NB4 (cell line): ENCODE results near the gene CIDEB.
"Not testable (repeated sequence)": the region's sequence is repeated elsewhere in the genome, so short reads cannot be mapped to it uniquely, and the experiment has no call there.

ENCODE experiments used
- DNase-seq: peaks from one replicate; pipeline ENCODE4 v3.0.0; 2010; ENCODE audit warnings: low read depth
- H3K4me3 ChIP-seq: one replicate; pipeline ENCODE4 v1.5.1; 2011; ENCODE audit warnings: mild to moderate bottlenecking, low read depth, low read length, moderate library complexity
- CTCF ChIP-seq: IDR thresholded peaks from one replicate; pipeline ENCODE4 v1.5.1; 2012; ENCODE audit warnings: low read depth, low read length
- MAX ChIP-seq: IDR thresholded peaks from 2 replicates; pipeline ENCODE4 v1.6.1; 2011; ENCODE audit warnings: low read depth, low read length
- MYC ChIP-seq: IDR thresholded peaks from 2 replicates; pipeline ENCODE4 v1.6.1; 2011; ENCODE audit warnings: low read depth, low read length
- POLR2A ChIP-seq: IDR thresholded peaks from 2 replicates; pipeline ENCODE4 v1.6.1; 2011; ENCODE audit warnings: mild to moderate bottlenecking; ENCODE audit not compliant: insufficient read length; ENCODE audit errors: extremely low read depth

The CIDEB gene

GRCh38 chr14:24307575-24308341 lies at the start of gene CIDEB:
Gene CIDEB (minus strand): TSS chr14:24307977. CDS start chr14:24307858, 119 bp downstream.
- DNase-seq: peak; percentile 73
- no peak within 1 kb of the TSS for H3K4me3 ChIP-seq
- peak; percentile 94 for TF ChIP-seq CTCF
- TF ChIP-seq MYC: no peak

GRCh38 chr14:24356208-24356607 lies 48.4 kb upstream of the CIDEB start:
- no peak for TF ChIP-seq POLR2A
- no peak for TF ChIP-seq MAX
- TF ChIP-seq CTCF: no peak
- no peak for TF ChIP-seq MYC
- DNase-seq: no peak
- H3K4me3 ChIP-seq: no peak overlapping the region

GRCh38 chr14:24355009-24355408 lies 47.2 kb upstream of the CIDEB start:
- no peak for TF ChIP-seq POLR2A
- no peak for TF ChIP-seq MAX
- no peak for TF ChIP-seq MYC
- TF ChIP-seq CTCF: no peak

GRCh38 chr14:24354482-24354825 lies 46.7 kb upstream of the CIDEB start:
- DNase-seq, H3K4me3 ChIP-seq: not testable (repeated sequence)

More at GRCh38 chr14:24355009-24355408, 47.2 kb upstream of the CIDEB start:
- no peak for DNase-seq
- H3K4me3 ChIP-seq: no peak overlapping the region

- DNase-seq: no peak
- no peak for TF ChIP-seq POLR2A
- H3K4me3 ChIP-seq: no peak overlapping the region
These were observed 46.0 kb upstream of the CIDEB start for GRCh38 chr14:24353559-24354481.

GRCh38 chr14:24351517-24351916 lies 43.7 kb upstream of the CIDEB start:
- DNase-seq: no peak
- TF ChIP-seq POLR2A (no peak), CTCF (no peak), MAX (no peak), MYC (no peak)
- H3K4me3 ChIP-seq: no peak overlapping the region

GRCh38 chr14:24349742-24350141 lies 42.0 kb upstream of the CIDEB start:
- DNase-seq: no peak
- no peak for TF ChIP-seq CTCF
- TF ChIP-seq MAX: no peak
- TF ChIP-seq POLR2A: no peak
- no peak for TF ChIP-seq MYC
- H3K4me3 ChIP-seq: no peak overlapping the region
